Activated T-cell treated with anti-CD3 and anti-CD28 coated beads, Interleukin-2, amount 50 U/mL, for 48 hours (primary cell): ENCODE data around the gene CHSY1.

Source experiments
- DNase-seq, 2 experiments: peaks; one replicate each; pipeline ENCODE4 v3.0.0-alpha.2; 2020

CHSY1 gene

GRCh38 chr15:101210058-101210457, 41.8 kb downstream of the CHSY1 start:
- DNase-seq, result no peak

DNA sequence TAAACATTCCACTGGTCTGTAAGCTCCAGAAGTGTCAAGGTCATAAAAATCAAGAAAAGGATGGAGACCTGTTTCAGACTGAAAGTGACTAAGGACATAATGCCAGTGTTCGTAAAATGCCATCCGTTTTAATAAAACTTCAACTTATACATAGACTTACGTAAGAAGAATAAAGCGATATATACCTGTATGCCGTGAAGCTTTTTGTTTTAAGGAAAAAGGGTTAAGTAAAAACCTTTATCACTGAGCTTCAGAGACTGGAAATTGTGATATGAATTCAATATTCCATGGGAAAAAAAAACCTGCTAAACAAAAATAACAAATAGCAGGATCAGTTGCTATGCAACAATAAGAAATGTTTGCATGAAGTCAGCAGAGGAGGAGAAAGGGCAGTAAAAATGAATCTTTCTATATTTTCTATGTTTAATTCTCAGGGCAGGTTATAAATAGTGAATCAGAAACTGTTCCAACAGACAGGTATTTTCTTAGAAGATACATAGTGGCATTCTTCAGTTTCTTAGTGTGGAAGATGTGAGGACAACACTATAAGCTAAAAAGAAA, 42.5 kb downstream of the CHSY1 start:
- no peak for DNase-seq

DNA sequence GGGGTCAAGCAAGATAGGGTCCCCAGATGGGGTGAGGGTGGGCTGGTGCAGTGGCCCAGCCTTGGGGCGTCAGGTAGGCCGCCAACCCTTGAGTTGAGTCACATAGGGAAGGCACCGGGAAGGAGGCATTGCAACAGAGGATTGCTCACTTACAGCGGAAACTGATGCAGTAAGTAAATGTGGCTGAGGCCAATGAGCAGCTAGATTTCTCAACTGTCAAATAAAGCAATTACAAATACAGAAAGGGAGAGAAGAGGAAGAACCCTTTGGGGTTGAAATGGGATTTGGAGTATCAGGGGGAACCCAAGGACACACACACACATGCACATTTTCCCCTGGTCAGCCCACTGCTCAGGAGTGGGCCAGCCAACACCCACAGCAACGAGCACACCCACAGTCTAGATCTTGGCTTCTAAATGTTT, 44.0 kb downstream of the CHSY1 start:
- no peak for DNase-seq

DNA sequence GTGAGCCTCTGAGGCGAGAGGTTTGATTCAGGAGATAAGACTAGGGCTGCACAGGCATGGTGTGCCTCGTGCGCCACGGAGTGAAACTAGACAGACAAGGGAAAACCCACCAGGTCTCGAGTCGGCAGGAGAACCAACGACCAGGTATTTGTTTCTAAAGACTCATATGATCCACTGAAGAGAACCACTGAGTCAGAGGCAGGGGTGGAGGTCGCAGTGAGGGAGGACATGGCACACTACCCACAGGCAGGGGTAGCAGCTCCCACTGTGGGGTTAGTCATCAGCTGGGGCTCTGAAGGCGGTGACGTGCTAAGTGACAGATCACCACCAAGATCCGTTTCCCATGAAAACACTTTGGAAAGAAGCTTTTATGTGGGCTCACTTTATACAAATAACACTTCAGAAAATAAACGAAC, 45.7 kb downstream of the CHSY1 start:
- peak; percentile 86 to 89 for DNase-seq

GRCh38 chr15:101204739-101205535, 46.9 kb downstream of the CHSY1 start:
- DNase-seq, result no peak

DNA sequence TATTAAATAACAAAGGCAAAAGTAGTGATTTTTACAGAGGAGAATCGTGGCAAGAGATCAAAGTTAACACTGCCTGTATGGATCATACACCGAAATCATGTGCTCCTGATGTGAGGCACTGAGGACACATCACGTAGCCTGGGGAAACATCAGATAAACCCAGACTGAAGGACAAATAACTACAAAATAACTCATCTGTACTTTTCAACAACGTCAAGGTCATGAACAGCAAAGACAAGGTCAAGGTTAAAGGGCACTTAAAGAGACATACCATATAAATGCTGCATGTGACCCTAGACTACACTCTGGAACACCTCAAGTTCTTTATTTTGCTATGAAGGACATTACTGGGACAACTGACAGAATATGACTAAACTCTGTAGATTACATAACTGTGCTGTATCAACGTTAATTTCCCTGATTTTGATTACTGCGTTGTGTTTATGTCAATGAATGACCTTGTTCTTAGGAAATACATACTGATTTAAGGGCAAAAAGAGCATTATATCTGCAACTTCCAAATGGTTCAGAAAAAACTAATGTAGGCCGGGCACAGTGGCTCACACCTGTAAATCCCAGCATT, 48.1 kb downstream of the CHSY1 start:
- DNase-seq, result no peak

GRCh38 chr15:101203029-101203573, 48.7 kb downstream of the CHSY1 start:
- DNase-seq, result no peak

- DNase-seq, result peak; percentile 58 to 61
These were observed 50.3 kb downstream of the CHSY1 start for GRCh38 chr15:101201411-101202174.

GRCh38 chr15:101200181-101200580, 51.7 kb downstream of the CHSY1 start:
- no peak for DNase-seq

GRCh38 chr15:101198800-101199199, 53.0 kb downstream of the CHSY1 start:
- DNase-seq, result no peak

DNA sequence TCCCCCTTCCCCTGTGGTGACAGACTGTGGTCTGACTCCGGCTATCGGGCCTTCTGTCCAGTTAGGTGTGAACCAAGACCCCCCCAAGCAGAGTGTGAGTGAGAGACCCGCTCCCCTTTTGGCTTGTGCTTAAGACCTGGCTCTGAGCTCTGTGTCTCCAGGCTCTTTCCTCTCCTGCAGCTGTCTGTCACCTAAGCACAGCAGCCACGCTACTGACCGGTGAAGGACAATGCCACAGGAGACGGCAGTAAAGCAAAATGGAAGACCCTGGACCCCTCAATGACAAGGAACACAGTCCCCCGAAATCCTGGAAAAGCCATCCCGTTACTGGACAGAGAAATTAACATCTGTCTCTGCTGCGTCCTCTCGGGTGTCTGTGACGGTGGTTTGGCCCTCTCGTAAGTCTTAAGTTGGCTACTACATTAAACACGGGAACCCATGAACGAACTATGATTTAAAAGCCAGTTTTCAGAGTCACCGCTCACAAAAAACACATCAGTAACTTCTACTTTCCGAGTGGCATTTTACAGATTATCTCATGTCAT, 53.7 kb downstream of the CHSY1 start:
- no peak for DNase-seq

DNA sequence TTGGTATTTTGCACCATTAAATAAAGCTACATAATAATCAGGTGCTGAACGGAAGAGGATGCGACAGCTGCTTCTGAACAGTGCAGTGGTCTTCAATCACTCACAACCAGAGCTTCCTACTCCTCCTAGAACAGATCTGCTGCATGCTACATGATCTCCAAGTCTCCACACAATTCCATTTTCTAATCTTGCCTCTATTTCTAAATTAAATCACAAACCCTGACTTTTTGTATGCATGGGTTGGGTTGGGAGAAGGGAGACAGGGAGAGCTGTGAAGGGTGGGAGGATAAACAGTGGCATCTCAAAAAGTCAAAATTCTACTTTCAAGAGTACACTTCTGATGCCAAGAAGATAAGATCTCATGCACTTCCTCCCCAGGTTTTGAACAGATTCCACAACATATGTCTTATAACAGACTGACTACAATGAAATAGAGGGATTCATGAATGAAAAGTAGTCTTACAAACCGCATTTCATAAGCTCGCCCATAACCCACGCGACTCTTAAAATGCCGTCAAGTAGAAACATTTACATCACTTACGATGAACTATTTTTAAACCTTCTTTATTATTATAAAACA, 57.2 kb downstream of the CHSY1 start:
- no peak for DNase-seq

GRCh38 chr15:101193806-101194545, 57.9 kb downstream of the CHSY1 start:
- no peak for DNase-seq

- no peak for DNase-seq
These were observed 58.7 kb downstream of the CHSY1 start for GRCh38 chr15:101193120-101193644.

GRCh38 chr15:101192081-101192480, 59.8 kb downstream of the CHSY1 start:
- DNase-seq, result no peak

GRCh38 chr15:101191242-101191641, 60.6 kb downstream of the CHSY1 start:
- DNase-seq, result no peak

GRCh38 chr15:101190092-101190595, 61.7 kb downstream of the CHSY1 start:
- DNase-seq, result no peak

DNA sequence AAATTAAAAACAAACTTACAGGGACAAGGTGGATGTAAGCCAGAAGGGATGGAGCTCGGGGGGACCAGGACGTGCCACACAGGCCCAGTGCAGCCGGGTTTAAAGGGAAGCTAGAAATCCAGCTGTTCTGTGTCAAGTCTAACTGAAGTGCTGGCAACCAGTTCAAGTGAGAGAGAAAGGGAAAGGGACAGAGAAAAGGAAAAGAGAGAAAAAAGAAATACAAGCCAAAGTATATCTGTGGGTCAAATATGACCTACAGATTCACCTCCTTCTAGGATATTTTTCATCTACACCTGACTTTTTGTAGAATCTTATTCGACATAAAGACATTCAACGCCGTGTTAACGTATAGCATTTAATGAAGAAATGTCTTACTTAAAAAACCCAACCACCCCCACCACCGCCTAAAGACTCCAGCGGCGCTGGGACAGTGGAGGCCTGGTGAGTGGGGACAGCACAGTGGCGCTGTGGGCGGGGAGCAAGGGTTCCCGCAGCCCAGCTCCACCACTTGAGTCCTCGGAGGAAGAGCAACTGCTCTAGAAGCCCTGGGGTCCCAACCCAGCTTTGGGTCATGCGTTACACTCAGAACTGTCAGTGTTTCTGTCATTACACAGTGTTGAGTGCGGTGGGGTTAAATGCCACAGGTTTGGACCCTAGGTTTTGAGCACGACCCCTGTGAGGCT, 62.3 kb downstream of the CHSY1 start:
- DNase-seq, result no peak

DNA sequence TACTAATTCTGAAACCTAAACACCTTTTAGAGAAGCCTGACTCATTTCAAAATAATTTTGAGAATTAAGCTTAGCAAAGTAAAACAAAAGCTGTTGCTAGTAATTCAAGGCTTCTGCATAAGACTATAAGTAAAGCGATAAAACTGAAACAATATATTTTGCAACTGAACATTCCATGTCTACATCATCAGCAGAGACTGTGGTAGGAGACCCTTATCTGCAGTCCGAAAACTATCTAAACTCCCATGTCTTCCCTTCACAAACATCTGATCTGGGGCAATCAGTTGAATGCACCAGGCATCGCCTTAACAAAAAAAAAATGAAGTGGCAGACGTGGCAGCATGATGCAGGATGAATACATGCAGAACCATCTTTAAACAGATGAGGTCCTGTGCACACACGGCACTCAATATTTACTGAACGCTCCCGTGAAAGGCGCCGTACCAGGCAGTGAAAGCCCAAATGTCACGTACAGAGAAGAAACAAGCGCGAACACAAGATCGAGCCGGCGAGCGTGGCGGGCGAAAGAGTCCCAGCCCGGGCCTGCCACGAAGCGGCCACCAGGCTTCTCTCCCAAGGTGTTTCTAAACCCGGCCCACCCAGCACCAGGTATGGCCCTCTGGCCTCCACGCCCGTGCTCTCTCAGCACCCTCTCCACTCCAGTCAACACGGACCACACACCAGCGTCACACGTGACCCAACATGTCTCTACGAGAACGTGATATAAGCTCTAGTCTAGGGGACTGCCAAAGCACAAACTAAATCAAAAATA, 63.0 kb downstream of the CHSY1 start:
- DNase-seq, result no peak
